OCI-LY7 (cell line): ENCODE data around the gene ACOT13. TPM values are rescaled to one million over a fixed set of nuclear protein-coding genes. Genes with fewer than 3 reads are reported as not detected.

Experiments used
- BruUV-seq: library from RNA; stranded (reverse); fragments of 400-500 nt; replicated peaks from 2 replicates; lab custom pipeline; 2021; lab: Mats Ljungman, UMichigan
- CTCF ChIA-PET: fragments of 300-600 bp; sonication (Branson Sonifier 250); formaldehyde crosslinking; loops from one replicate; lab custom pipeline; 2022; ENCODE audit warnings: antibody characterized with exemption; ENCODE audit not compliant: unreplicated experiment; lab: Charles Lee
- POLR2A ChIA-PET: fragments of 300-600 bp; sonication (Branson Sonifier 250); formaldehyde crosslinking; loops from one replicate; lab custom pipeline; 2022; ENCODE audit warnings: antibody characterized with exemption; lab: Charles Lee
- DNase-seq: peaks from one replicate; pipeline ENCODE4 v3.0.0-alpha.2; 2015; ENCODE audit warnings: low spot score
- H2AFZ ChIP-seq: fragments of 200-600 bp; sonication (generic), shearing (Covaris generic); 2 replicates; pipeline ENCODE4 v1.6.1; 2014; ENCODE audit warnings: mild to moderate bottlenecking, antibody characterized with exemption, low read length, moderate library complexity
- H3K27ac ChIP-seq: fragments of 200-600 bp; sonication (generic); 2 replicates; pipeline ENCODE4 v1.5.1; 2014; ENCODE audit warnings: mixed run types, low read depth, mild to moderate bottlenecking, moderate library complexity, low read length, inconsistent platforms; ENCODE audit not compliant: poor library complexity, severe bottlenecking
- H3K36me3 ChIP-seq: fragments of 200-600 bp; sonication (generic); 2 replicates; pipeline ENCODE4 v1.6.1; 2014; ENCODE audit warnings: mild to moderate bottlenecking, antibody characterized with exemption, low read length, moderate library complexity, mixed read lengths; ENCODE audit not compliant: insufficient read depth
- H3K4me1 ChIP-seq: fragments of 200-600 bp; sonication (generic); 2 replicates; pipeline ENCODE4 v1.5.1; 2014; ENCODE audit warnings: mild to moderate bottlenecking, low read length; ENCODE audit not compliant: insufficient read depth, poor library complexity, severe bottlenecking
- H3K4me2 ChIP-seq: fragments of 200-600 bp; sonication (generic); 2 replicates; pipeline ENCODE4 v1.6.1; 2014; ENCODE audit warnings: mild to moderate bottlenecking, low read length
- H3K4me3 ChIP-seq: fragments of 200-600 bp; sonication (generic); 2 replicates; pipeline ENCODE4 v1.5.1; 2014; ENCODE audit warnings: mild to moderate bottlenecking, low read depth, low read length; ENCODE audit not compliant: poor library complexity, severe bottlenecking
- H3K79me2 ChIP-seq: fragments of 200-600 bp; sonication (generic); 2 replicates; pipeline ENCODE4 v1.6.1; 2016; ENCODE audit warnings: low read depth, mild to moderate bottlenecking, low read length, moderate library complexity, mixed read lengths; ENCODE audit not compliant: insufficient read depth
- H3K9me2 ChIP-seq: fragments of 200-600 bp; sonication (generic); 2 replicates; pipeline ENCODE4 v1.6.1; 2016; ENCODE audit warnings: mild to moderate bottlenecking, low read length, mixed read lengths; ENCODE audit not compliant: insufficient read depth
- H3K9me3 ChIP-seq: fragments of 200-600 bp; sonication (generic); 2 replicates; pipeline ENCODE4 v1.6.1; 2014; ENCODE audit warnings: mild to moderate bottlenecking, mixed run types, low read length, mixed read lengths
- H4K20me1 ChIP-seq: fragments of 200-600 bp; sonication (generic); 2 replicates; pipeline ENCODE4 v1.6.1; 2014; ENCODE audit warnings: mild to moderate bottlenecking, antibody characterized with exemption, low read length, moderate library complexity, mixed read lengths; ENCODE audit not compliant: insufficient read depth
- EZH2phosphoT487 ChIP-seq: fragments of 200-600 bp; sonication (generic); IDR thresholded peaks from 2 replicates; pipeline ENCODE4 v1.6.1; 2018; ENCODE audit warnings: low read depth, borderline replicate concordance, mild to moderate bottlenecking, mixed run types, antibody characterized with exemption, low read length, moderate library complexity, mixed read lengths
- intact Hi-C: fragments of 100-400 bp; cut with micrococcal nuclease; formaldehyde crosslinking; loops from one replicate; pipeline ENCODE4 v1.10.0; 2022; ENCODE audit not compliant: unreplicated experiment
- total RNA-seq, 2 experiments: library from RNA; depleted of rRNA in 1 of 2; stranded (reverse); fragments of >200 nt in 1 of 2; shearing (Covaris generic) in 1 of 2; gene quantifications; 2 replicates each; pipeline ENCODE4 v1.2.3, GENCODE V29; 2014 to 2022
- TF ChIP-seq, protein P1 (sequence below): fragments of 200-600 bp; sonication (generic); conservative IDR thresholded peaks from 2 replicates; pipeline ENCODE4 v1.5.1; 2014; ENCODE audit warnings: mild to moderate bottlenecking, antibody characterized with exemption, low read length, moderate library complexity, mixed read lengths

Gene ACOT13
- total RNA-seq, 2 experiments from 2014 or later: 4.1 to 16.4 TPM

- TF ChIP-seq, protein P1, sequence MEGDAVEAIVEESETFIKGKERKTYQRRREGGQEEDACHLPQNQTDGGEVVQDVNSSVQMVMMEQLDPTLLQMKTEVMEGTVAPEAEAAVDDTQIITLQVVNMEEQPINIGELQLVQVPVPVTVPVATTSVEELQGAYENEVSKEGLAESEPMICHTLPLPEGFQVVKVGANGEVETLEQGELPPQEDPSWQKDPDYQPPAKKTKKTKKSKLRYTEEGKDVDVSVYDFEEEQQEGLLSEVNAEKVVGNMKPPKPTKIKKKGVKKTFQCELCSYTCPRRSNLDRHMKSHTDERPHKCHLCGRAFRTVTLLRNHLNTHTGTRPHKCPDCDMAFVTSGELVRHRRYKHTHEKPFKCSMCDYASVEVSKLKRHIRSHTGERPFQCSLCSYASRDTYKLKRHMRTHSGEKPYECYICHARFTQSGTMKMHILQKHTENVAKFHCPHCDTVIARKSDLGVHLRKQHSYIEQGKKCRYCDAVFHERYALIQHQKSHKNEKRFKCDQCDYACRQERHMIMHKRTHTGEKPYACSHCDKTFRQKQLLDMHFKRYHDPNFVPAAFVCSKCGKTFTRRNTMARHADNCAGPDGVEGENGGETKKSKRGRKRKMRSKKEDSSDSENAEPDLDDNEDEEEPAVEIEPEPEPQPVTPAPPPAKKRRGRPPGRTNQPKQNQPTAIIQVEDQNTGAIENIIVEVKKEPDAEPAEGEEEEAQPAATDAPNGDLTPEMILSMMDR: no peak
- TF ChIP-seq EZH2phosphoT487: no peak
Observed at GRCh38 chr6:24699521-24700359, 32.9 kb downstream of the ACOT13 start.

GRCh38 chr6:24702720-24703282 is 35.9 kb downstream of the ACOT13 start:
- ChIA-PET POLR2A (interaction anchor here (0.5 to 1.4 kb wide), 4 partner anchors 10 to 118 kb away, joined by 3 to 12 read pairs (median 4); no protein-coding TSS in a partner anchor), CTCF (no interaction called here)
- H3K9me3 ChIP-seq: no peaks in the 10 kb centered on the region
- no peak for DNase-seq
- H2AFZ ChIP-seq: no peak overlapping the region
- H3K4me1 ChIP-seq: no peaks in the 10 kb centered on the region
- H3K4me3 ChIP-seq: no peak overlapping the region
- TF ChIP-seq, protein P1: no peak
- no peaks in the 10 kb centered on the region for H4K20me1 ChIP-seq
- H3K4me2 ChIP-seq: no peak overlapping the region
- intact Hi-C loops: no loop called here
- BruUV-seq: no TSS peak
- H3K36me3 ChIP-seq: peaks cover 82% of the 10 kb centered on the region
- H3K79me2 ChIP-seq: no peaks in the 10 kb centered on the region
- no peaks in the 10 kb centered on the region for H3K9me2 ChIP-seq
- H3K27ac ChIP-seq: no peak overlapping the region

More at GRCh38 chr6:24699521-24700359, 32.9 kb downstream of the ACOT13 start:
- POLR2A ChIA-PET: interaction anchor here (0.6 to 0.7 kb wide), 3 partner anchors 176 to 320 kb away, joined by 3 to 7 read pairs (median 5); no protein-coding TSS in a partner anchor
- Histone ChIP-seq H3K4me3 (no peak overlapping the region), H3K79me2 (no peaks in the 10 kb centered on the region), H3K36me3 (peaks cover 51% of the 10 kb centered on the region), H4K20me1 (no peaks in the 10 kb centered on the region), H3K9me3 (no peaks in the 10 kb centered on the region), H2AFZ (no peak overlapping the region), H3K9me2 (no peaks in the 10 kb centered on the region), H3K4me2 (no peak overlapping the region), H3K27ac (no peak overlapping the region), H3K4me1 (no peaks in the 10 kb centered on the region)
- CTCF ChIA-PET: no interaction called here
- intact Hi-C loops: loop anchor here (10.0 kb wide), 1 partner anchor 315 kb away; no protein-coding TSS in a partner anchor
- no TSS peak for BruUV-seq
- DNase-seq: no peak
